Cardiac muscle cell (in vitro differentiated cells and primary cell): ENCODE data around the gene TNRC18. TPM values are rescaled to one million over a fixed set of nuclear protein-coding genes. Genes with fewer than 3 reads are reported as not detected.

Experiments used
- DNase-seq, 2 donors: peaks; one replicate each; pipeline versions ENCODE4 v3.0.0 to v3.0.0-alpha.2; 2010 to 2017; ENCODE audit warnings: low read depth in 1 of 2, low spot score in 1 of 2
- H3K27ac ChIP-seq: fragments of 200-600 bp; sonication (generic); 2 replicates; pipeline ENCODE4 v1.5.1; 2016
- H3K27me3 ChIP-seq: fragments of 200-600 bp; sonication (generic); 2 replicates; pipeline ENCODE4 v1.6.0; 2016; ENCODE audit warnings: control low read depth
- H3K36me3 ChIP-seq: fragments of 200-600 bp; sonication (generic); 2 replicates; pipeline ENCODE4 v1.5.1; 2016; ENCODE audit warnings: control low read depth
- H3K4me1 ChIP-seq: fragments of 200-600 bp; sonication (generic); 2 replicates; pipeline ENCODE4 v1.8.1; 2017; ENCODE audit warnings: low read depth, mild to moderate bottlenecking, mixed run types
- H3K4me3 ChIP-seq: fragments of 200-600 bp; sonication (generic); 2 replicates; pipeline ENCODE4 v1.5.1; 2016; ENCODE audit warnings: mild to moderate bottlenecking
- H3K9me3 ChIP-seq: fragments of 200-600 bp; sonication (generic); 2 replicates; pipeline ENCODE4 v1.5.1; 2017; ENCODE audit warnings: low read depth, mild to moderate bottlenecking, control low read depth
- CTCF ChIP-seq: IDR thresholded peaks from 2 replicates; pipeline ENCODE4 v1.5.1; 2012; ENCODE audit warnings: low read depth, mild to moderate bottlenecking, low read length
- polyA plus RNA-seq: library from polyadenylated mRNA; unstranded; fragments of >200 nt; fragmentation: Nextera tagmentation; extraction: Ambion mirVana; gene quantifications from 2 replicates; pipeline ENCODE4 v1.2.1, GENCODE V29; 2016
- total RNA-seq: library from RNA; depleted of rRNA; stranded (reverse); fragments of >200 nt; gene quantifications from 2 replicates; pipeline ENCODE4 v1.2.3, GENCODE V29; 2016

Gene TNRC18
- total and polyA plus RNA-seq, 2 experiments from 2014 or later, result 15.1 to 180 TPM

GRCh38 chr7:5404421-5404826 lies 19.2 kb downstream of the TNRC18 start:
- H3K4me1 ChIP-seq, result peaks cover 4% of the 10 kb centered on the region
- TF ChIP-seq CTCF, result no peak
- peaks cover 7% of the 10 kb centered on the region for H3K36me3 ChIP-seq
- no peak overlapping the region for H3K27ac ChIP-seq
- DNase-seq, result no peak
- no peaks in the 10 kb centered on the region for H3K9me3 ChIP-seq
- H3K27me3 ChIP-seq, result no peaks in the 10 kb centered on the region
- H3K4me3 ChIP-seq, result no peak overlapping the region

GRCh38 chr7:5403442-5403841 lies 20.2 kb downstream of the TNRC18 start:
- Histone ChIP-seq H3K4me1 (peaks cover 4% of the 10 kb centered on the region), H3K4me3 (no peak overlapping the region), H3K36me3 (peaks cover 7% of the 10 kb centered on the region), H3K27me3 (no peaks in the 10 kb centered on the region), H3K27ac (no peak overlapping the region), H3K9me3 (no peaks in the 10 kb centered on the region)
- no peak for DNase-seq
- TF ChIP-seq CTCF, result no peak

- H3K4me3 ChIP-seq, result no peak overlapping the region
- TF ChIP-seq CTCF, result no peak
- no peaks in the 10 kb centered on the region for H3K4me1 ChIP-seq
- no peak for DNase-seq
- no peaks in the 10 kb centered on the region for H3K27me3 ChIP-seq
- peaks cover 2% of the 10 kb centered on the region for H3K36me3 ChIP-seq
- no peaks in the 10 kb centered on the region for H3K9me3 ChIP-seq
- no peak overlapping the region for H3K27ac ChIP-seq
Observed at GRCh38 chr7:5397736-5398135, 25.9 kb downstream of the TNRC18 start.

GRCh38 chr7:5396999-5397663 lies 26.5 kb downstream of the TNRC18 start:
- Histone ChIP-seq H3K27me3 (no peaks in the 10 kb centered on the region), H3K4me1 (no peaks in the 10 kb centered on the region), H3K36me3 (peaks cover 2% of the 10 kb centered on the region), H3K9me3 (no peaks in the 10 kb centered on the region), H3K4me3 (no peak overlapping the region), H3K27ac (peak overlapping the region; percentile 4)
- peak in 1 of 2 donors; percentile 96 for DNase-seq
- TF ChIP-seq CTCF, result no peak

- no peak for TF ChIP-seq CTCF
- Histone ChIP-seq H3K4me3 (no peak overlapping the region), H3K4me1 (no peaks in the 10 kb centered on the region), H3K27ac (peak overlapping the region; percentile 4), H3K36me3 (peaks cover 2% of the 10 kb centered on the region), H3K9me3 (no peaks in the 10 kb centered on the region), H3K27me3 (no peaks in the 10 kb centered on the region)
- peak in 1 of 2 donors; percentile 23 for DNase-seq
Observed at GRCh38 chr7:5396542-5396941, 27.1 kb downstream of the TNRC18 start.
